Muscle of leg (tissue), 11 donors: ENCODE measurements around the gene WIF1. TPM values are rescaled to one million over a fixed set of nuclear protein-coding genes. Genes with fewer than 3 reads are reported as not detected.

ENCODE experiments used
- DNase-seq: peaks from one replicate; pipeline ENCODE4 v3.0.0; 2013
- H3K27ac ChIP-seq: one replicate; pipeline ENCODE4 v1.5.1; 2013; ENCODE audit warnings: mild to moderate bottlenecking, low read length, control low read depth
- H3K27me3 ChIP-seq: one replicate; pipeline ENCODE4 v1.6.1; 2013; ENCODE audit warnings: low read length; ENCODE audit not compliant: control insufficient read depth, insufficient read depth
- H3K36me3 ChIP-seq: one replicate; pipeline ENCODE4 v1.6.1; 2013; ENCODE audit warnings: low read length; ENCODE audit not compliant: control insufficient read depth, insufficient read depth
- H3K4me1 ChIP-seq: one replicate; pipeline ENCODE4 v1.6.1; 2013; ENCODE audit warnings: low read length; ENCODE audit not compliant: control insufficient read depth, insufficient read depth
- H3K4me3 ChIP-seq: one replicate; pipeline ENCODE4 v1.5.1; 2013; ENCODE audit warnings: low read length, control low read depth
- H3K9me3 ChIP-seq: replicated peaks from 2 replicates; pipeline ENCODE4 v1.6.1; 2013; ENCODE audit warnings: low read depth, low read length; ENCODE audit not compliant: control insufficient read depth
- WGBS: methylation state at CpG from one replicate; pipeline ENCODE4 v1.1.5; 2013; ENCODE audit warnings: missing lambda C conversion rate; ENCODE audit not compliant: insufficient coverage; 5-methylcytosine and 5-hydroxymethylcytosine counted together
- polyA plus RNA-seq, 8 donors: library from polyadenylated mRNA; unstranded; fragments of 120-200 nt; gene quantifications; one replicate each; pipeline versions ENCODE4 v1.2.1 to v1.2.3, GENCODE V29; 2013; ENCODE audit warnings: inconsistent platforms in 1 of 8, low replicate concordance in 1 of 8; ENCODE audit not compliant: insufficient read length in 8 of 8, insufficient read depth in 1 of 8
- total RNA-seq: library from RNA; stranded (reverse); fragments of 120-200 nt; gene quantifications from one replicate; pipeline ENCODE4 v1.2.4, GENCODE V29; 2013

WIF1 gene
- total and polyA plus RNA-seq, 9 donors, result 0.82 to 14.9 (median 3.9) TPM

GRCh38 chr12:65045269-65045668, 75.8 kb downstream of the WIF1 start:
- no peaks in the 10 kb centered on the region for H3K27me3 ChIP-seq
- no peaks in the 10 kb centered on the region for H3K4me1 ChIP-seq
- DNase-seq, result no peak
- no peak overlapping the region for H3K27ac ChIP-seq
- H3K36me3 ChIP-seq, result no peaks in the 10 kb centered on the region
- H3K4me3 ChIP-seq, result no peak overlapping the region
- no peaks in the 10 kb centered on the region for H3K9me3 ChIP-seq
- WGBS, result 60% methylated on average over 1 of the region's 4 CpGs

- peaks cover 2% of the 10 kb centered on the region for H3K9me3 ChIP-seq
- WGBS, result no CpG with 5 or more reads among the region's 2 CpGs
- DNase-seq, result no peak
- H3K4me1 ChIP-seq, result no peaks in the 10 kb centered on the region
- no peak overlapping the region for H3K4me3 ChIP-seq
- H3K36me3 ChIP-seq, result no peaks in the 10 kb centered on the region
- no peak overlapping the region for H3K27ac ChIP-seq
- H3K27me3 ChIP-seq, result no peaks in the 10 kb centered on the region
Measured at GRCh38 chr12:65039301-65039700, 81.8 kb downstream of the WIF1 start.

DNA sequence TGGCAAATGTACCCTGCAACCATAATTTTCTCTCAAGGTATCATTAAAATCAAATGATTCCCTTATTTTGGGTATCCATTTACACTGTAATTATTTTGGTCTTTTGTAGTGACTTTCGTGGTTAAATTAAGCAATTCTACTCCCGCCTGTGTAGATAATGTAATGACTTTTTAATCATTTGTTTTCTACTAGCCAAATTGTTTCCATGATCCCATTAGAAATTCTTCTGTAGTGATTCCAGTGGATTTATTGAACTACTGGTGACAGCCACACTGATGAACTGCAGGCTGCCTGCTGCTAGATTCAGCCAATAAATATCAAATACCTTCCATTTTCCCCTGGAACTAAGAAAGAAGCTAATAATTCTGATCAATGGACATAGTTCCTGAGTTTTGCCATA, 96.0 kb downstream of the WIF1 start:
- Histone ChIP-seq H3K36me3 (no peaks in the 10 kb centered on the region), H3K4me1 (no peaks in the 10 kb centered on the region), H3K27me3 (no peaks in the 10 kb centered on the region), H3K9me3 (no peaks in the 10 kb centered on the region), H3K4me3 (no peak overlapping the region), H3K27ac (no peak overlapping the region)
- no CpG with 5 or more reads among the region's 2 CpGs for WGBS
- DNase-seq, result no peak

DNA sequence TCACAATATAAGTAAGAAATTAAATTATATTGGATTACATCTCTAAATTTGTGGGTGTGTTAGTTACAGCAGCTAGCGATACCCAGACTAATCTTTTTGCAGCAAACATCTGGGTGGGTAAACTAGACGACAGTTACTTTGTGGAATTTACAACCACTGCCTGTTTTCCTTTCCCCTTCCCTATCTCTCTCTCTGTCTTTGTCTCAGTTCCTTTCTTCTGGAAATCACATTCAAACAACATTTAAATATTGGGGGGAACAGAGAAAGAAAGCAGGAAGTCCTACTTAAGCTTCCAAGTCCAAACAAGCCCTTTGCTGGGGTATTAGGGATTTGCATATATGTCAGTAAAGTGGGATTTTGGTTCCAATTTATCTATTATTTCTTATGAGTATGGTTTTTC, 97.6 kb downstream of the WIF1 start:
- Histone ChIP-seq H3K9me3 (no peaks in the 10 kb centered on the region), H3K27ac (no peak overlapping the region), H3K36me3 (no peaks in the 10 kb centered on the region), H3K4me1 (no peaks in the 10 kb centered on the region), H3K27me3 (no peaks in the 10 kb centered on the region), H3K4me3 (no peak overlapping the region)
- no peak for DNase-seq
- no CpG with 5 or more reads among the region's 2 CpGs for WGBS

DNA sequence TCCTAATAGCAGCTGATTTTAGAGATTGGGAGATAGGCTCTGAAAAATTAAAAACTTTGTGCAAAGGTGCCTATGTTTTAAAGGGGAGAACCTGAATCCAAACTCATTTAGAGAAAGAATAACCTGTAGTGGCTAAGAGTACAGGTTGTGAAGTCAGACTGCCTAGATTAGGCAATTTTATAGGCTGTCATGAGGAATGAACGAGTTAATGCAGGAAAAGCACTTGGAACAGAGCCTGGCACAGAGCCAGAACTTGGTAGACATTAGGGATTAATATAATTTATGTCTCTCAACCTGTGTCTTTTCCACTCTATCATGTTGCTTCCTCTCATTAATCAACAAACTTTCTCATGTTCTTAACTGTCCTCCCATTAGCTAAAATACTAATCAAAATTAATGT, 98.1 kb downstream of the WIF1 start:
- H3K36me3 ChIP-seq, result no peaks in the 10 kb centered on the region
- no peak overlapping the region for H3K27ac ChIP-seq
- WGBS, result no CpG with 5 or more reads among the region's 1 CpG
- no peak overlapping the region for H3K4me3 ChIP-seq
- no peaks in the 10 kb centered on the region for H3K9me3 ChIP-seq
- H3K4me1 ChIP-seq, result no peaks in the 10 kb centered on the region
- no peak for DNase-seq
- no peaks in the 10 kb centered on the region for H3K27me3 ChIP-seq

- no peaks in the 10 kb centered on the region for H3K36me3 ChIP-seq
- H3K4me3 ChIP-seq, result no peak overlapping the region
- no peaks in the 10 kb centered on the region for H3K27me3 ChIP-seq
- WGBS, result no CpG with 5 or more reads among the region's 3 CpGs
- no peak for DNase-seq
- H3K27ac ChIP-seq, result no peak overlapping the region
- no peaks in the 10 kb centered on the region for H3K9me3 ChIP-seq
- no peaks in the 10 kb centered on the region for H3K4me1 ChIP-seq
Measured at GRCh38 chr12:65022421-65022820, 98.7 kb downstream of the WIF1 start.

- Histone ChIP-seq H3K9me3 (no peaks in the 10 kb centered on the region), H3K27ac (no peak overlapping the region), H3K4me1 (peaks cover 2% of the 10 kb centered on the region), H3K27me3 (no peaks in the 10 kb centered on the region), H3K36me3 (no peaks in the 10 kb centered on the region), H3K4me3 (no peak overlapping the region)
- WGBS, result 50% methylated on average over 2 of the region's 4 CpGs
- peak; percentile 44 for DNase-seq
Measured at GRCh38 chr12:65019696-65020234, 101.3 kb downstream of the WIF1 start.

DNA sequence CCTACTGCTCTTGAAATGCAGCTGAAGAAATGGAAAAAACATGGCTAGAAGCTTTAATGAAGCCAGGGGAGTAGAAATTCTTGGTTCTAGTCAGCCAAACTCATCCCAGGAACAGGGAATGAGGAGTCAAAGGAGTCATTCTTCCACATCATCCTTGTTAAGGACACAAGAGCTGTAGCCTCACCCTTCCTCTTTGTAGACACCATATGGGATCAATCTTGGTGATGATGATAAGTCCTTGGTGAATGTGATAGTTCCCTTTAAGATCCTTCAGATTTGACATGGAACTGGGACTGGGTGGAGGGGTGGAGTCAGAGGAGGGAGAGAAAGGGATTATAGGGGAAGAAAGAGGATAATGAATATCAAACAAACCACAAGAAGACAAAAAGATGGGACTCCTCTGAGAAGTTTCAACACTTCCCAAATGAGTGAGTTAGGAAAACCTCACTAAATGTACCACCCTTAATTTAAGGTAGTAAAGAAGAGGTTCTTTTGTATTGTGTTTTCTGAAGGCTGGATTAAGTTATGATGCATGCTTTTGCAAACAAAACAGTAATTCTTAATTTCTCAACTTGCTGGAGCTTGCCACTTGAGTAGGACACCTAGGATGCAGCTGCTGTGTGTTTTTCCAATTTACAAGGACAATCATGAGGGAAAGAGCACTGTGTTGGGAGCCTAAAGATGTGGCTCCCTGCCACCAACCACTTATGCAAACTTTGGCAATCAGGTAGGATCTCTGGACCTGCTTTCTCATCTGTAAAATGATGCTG, 104.0 kb downstream of the WIF1 start:
- Histone ChIP-seq H3K36me3 (no peaks in the 10 kb centered on the region), H3K27me3 (peaks cover 2% of the 10 kb centered on the region), H3K9me3 (no peaks in the 10 kb centered on the region), H3K27ac (no peak overlapping the region), H3K4me3 (no peak overlapping the region), H3K4me1 (peaks cover 2% of the 10 kb centered on the region)
- DNase-seq, result no peak

- no peaks in the 10 kb centered on the region for H3K36me3 ChIP-seq
- no peak overlapping the region for H3K27ac ChIP-seq
- peaks cover 2% of the 10 kb centered on the region for H3K4me1 ChIP-seq
- H3K4me3 ChIP-seq, result no peak overlapping the region
- H3K27me3 ChIP-seq, result peaks cover 2% of the 10 kb centered on the region
- WGBS, result no CpG with 5 or more reads among the region's 6 CpGs
- no peaks in the 10 kb centered on the region for H3K9me3 ChIP-seq
- peak; percentile 60 for DNase-seq
Measured at GRCh38 chr12:65015850-65016249, 105.3 kb downstream of the WIF1 start.

- H3K9me3 ChIP-seq, result no peaks in the 10 kb centered on the region
- H3K4me1 ChIP-seq, result peaks cover 2% of the 10 kb centered on the region
- no peak for DNase-seq
- H3K4me3 ChIP-seq, result no peak overlapping the region
- H3K27me3 ChIP-seq, result peaks cover 2% of the 10 kb centered on the region
- WGBS, result 85% methylated on average over 5 of the region's 9 CpGs
- no peaks in the 10 kb centered on the region for H3K36me3 ChIP-seq
- no peak overlapping the region for H3K27ac ChIP-seq
Measured at GRCh38 chr12:65014504-65015271, 106.4 kb downstream of the WIF1 start.
